ENCODE results near the gene SLCO4A1. TPM values are rescaled to one million over a fixed set of nuclear protein-coding genes. Genes with fewer than 3 reads are reported as not detected.

The SLCO4A1 gene
- total and polyA plus RNA-seq, 9 of the 15 experiments (the other 6 are each of a cell fraction or from before 2014, with no cell fraction given), result 1.6 to 21.9 (median 12.8) TPM

GRCh38 chr20:62601172-62601571 is 41.1 kb upstream of the SLCO4A1 start:
- Histone ChIP-seq H2AFZ (ENCODE audit: low read depth, low read length) (no peak overlapping the region), H3K4me1 (replicated peaks in 1 of 2; ENCODE audit: control insufficient read depth in 2 of 2, insufficient read depth in 2 of 2, low read length in 2 of 2) (peaks cover 16 to 44% of the 10 kb centered on the region in 2 experiments), H3K36me3 (ENCODE audit: control insufficient read depth, insufficient read depth, low read length) (no peaks in the 10 kb centered on the region), H4K20me1 (replicated peaks; ENCODE audit: control insufficient read depth, insufficient read depth, low read length) (peaks cover 20% of the 10 kb centered on the region; the same call in 1 of the 2 replicates), H3K4me2 (ENCODE audit: insufficient read depth, low read length) (no peak overlapping the region), H3K9me1 (ENCODE audit: control insufficient read depth, insufficient read depth, low read length) (peaks cover 3% of the 10 kb centered on the region), H3K27me3 (ENCODE audit: control insufficient read depth in 2 of 2, insufficient read depth in 2 of 2, low read length in 2 of 2) (peaks cover 44 to 80% of the 10 kb centered on the region in 2 experiments), H3K9me3 (replicated peaks; ENCODE audit: control insufficient read depth, insufficient read depth, low read depth, low read length) (no peaks in the 10 kb centered on the region), H3K27ac (ENCODE audit: extremely low read depth, low read depth, low read length) (no peak overlapping the region), H3K9ac (ENCODE audit: insufficient read depth in 1 of 2, low read depth in 2 of 2, low read length in 2 of 2) (no peak overlapping the region), H3K4me3 (no peak overlapping the region), H3K79me2 (ENCODE audit: control insufficient read depth, insufficient read depth, low read length) (no peaks in the 10 kb centered on the region)
- no TSS peak for BruUV-seq (replicated peaks)
- POLR2A ChIA-PET, result interaction anchor here (2.1 kb wide), 1 partner anchor 9 kb away, joined by 11 read pairs; no protein-coding TSS in a partner anchor
- 8% methylated on average over 6 of the region's 6 CpGs for WGBS (ENCODE audit: insufficient coverage, low coverage, missing lambda C conversion rate)
- TF ChIP-seq RHOXF2B (CRISPR knock-in tag; conservative IDR thresholded peaks at IDR 0.05) (no peak), CBX8 (IDR thresholded peaks at IDR 0.05; ENCODE audit: borderline replicate concordance, extremely low read depth, low read depth, low read length, poor library complexity, severe bottlenecking) (peak; percentile 18), HIVEP1 (CRISPR knock-in tag; IDR thresholded peaks at IDR 0.05) (no peak), HNRNPK (IDR thresholded peaks at IDR 0.05; ENCODE audit: low read depth, low read length, poor library complexity, severe bottlenecking) (no peak)
- ATAC-seq, result no peak
- intact Hi-C loops (cut with micrococcal nuclease) (no loop called here), in situ Hi-C loops (cut with MboI) (no loop called here)
- no peak for DNase-seq (ENCODE audit: extremely low read depth in 1 of 4, low spot score in 3 of 4)
- CTCF ChIA-PET (ENCODE audit: low intra/inter-chr PET ratio), result no interaction called here
- FAIRE-seq, result peak; percentile 37

GRCh38 chr20:62601714-62602113 is 40.6 kb upstream of the SLCO4A1 start:
- Histone ChIP-seq H3K4me1 (replicated peaks in 1 of 2; ENCODE audit: control insufficient read depth in 2 of 2, insufficient read depth in 2 of 2, low read length in 2 of 2) (peaks cover 16 to 43% of the 10 kb centered on the region in 2 experiments), H3K9me3 (replicated peaks; ENCODE audit: control insufficient read depth, insufficient read depth, low read depth, low read length) (no peaks in the 10 kb centered on the region), H3K79me2 (ENCODE audit: control insufficient read depth, insufficient read depth, low read length) (no peaks in the 10 kb centered on the region), H4K20me1 (replicated peaks; ENCODE audit: control insufficient read depth, insufficient read depth, low read length) (peaks cover 20% of the 10 kb centered on the region; the same call in 1 of the 2 replicates), H3K27ac (ENCODE audit: extremely low read depth, low read depth, low read length) (no peak overlapping the region), H3K9me1 (ENCODE audit: control insufficient read depth, insufficient read depth, low read length) (peaks cover 3% of the 10 kb centered on the region), H3K9ac (ENCODE audit: insufficient read depth in 1 of 2, low read depth in 2 of 2, low read length in 2 of 2) (no peak overlapping the region), H3K36me3 (ENCODE audit: control insufficient read depth, insufficient read depth, low read length) (no peaks in the 10 kb centered on the region), H3K4me2 (ENCODE audit: insufficient read depth, low read length) (no peak overlapping the region), H3K27me3 (ENCODE audit: control insufficient read depth in 2 of 2, insufficient read depth in 2 of 2, low read length in 2 of 2) (peaks cover 43 to 80% of the 10 kb centered on the region in 2 experiments), H2AFZ (ENCODE audit: low read depth, low read length) (no peak overlapping the region), H3K4me3 (no peak overlapping the region)
- WGBS (ENCODE audit: insufficient coverage, low coverage, missing lambda C conversion rate), result 5% methylated on average over 3 of the region's 3 CpGs
- no peak for FAIRE-seq
- no peak for TF ChIP-seq SREBF2 (CRISPR knock-in tag; IDR thresholded peaks at IDR 0.05)
- peak; percentile 64 for TF ChIP-seq CBX2 (IDR thresholded peaks at IDR 0.05; ENCODE audit: insufficient read depth, low read length, poor library complexity, severe bottlenecking)
- TF ChIP-seq CBX8 (IDR thresholded peaks at IDR 0.05; ENCODE audit: borderline replicate concordance, extremely low read depth, low read depth, low read length, poor library complexity, severe bottlenecking), result peak; percentile 13
- no peak for TF ChIP-seq CBX3 (IDR thresholded peaks at IDR 0.05; ENCODE audit: borderline replicate concordance in 1 of 2, low read length in 2 of 2)
- no peak for TF ChIP-seq XRCC5 (IDR thresholded peaks at IDR 0.05; ENCODE audit: low read depth, low read length)
- no peak for TF ChIP-seq ZNF436 (CRISPR knock-in tag; IDR thresholded peaks at IDR 0.05)
- TF ChIP-seq CC2D1A (IDR thresholded peaks at IDR 0.05), result no peak
- TF ChIP-seq FOXJ3 (CRISPR knock-in tag; IDR thresholded peaks at IDR 0.05), result no peak
- no peak for TF ChIP-seq GABPA (tag; conservative IDR thresholded peaks at IDR 0.05; ENCODE audit: low read depth)
- ChIA-PET POLR2A (interaction anchor here (0.8 to 2.1 kb wide), 2 partner anchors 9 to 233 kb away, joined by 3 to 11 read pairs; no protein-coding TSS in a partner anchor), CTCF (ENCODE audit: low intra/inter-chr PET ratio) (no interaction called here)
- DNase-seq (ENCODE audit: extremely low read depth in 1 of 4, low spot score in 3 of 4), result no peak
- ATAC-seq, result no peak
- in situ Hi-C loops (cut with MboI), result no loop called here
- intact Hi-C loops (cut with micrococcal nuclease), result no loop called here
- BruUV-seq (replicated peaks), result no TSS peak

Data from K562 (cell line).